ENCODE data around the gene SST. TPM values are rescaled to one million over a fixed set of nuclear protein-coding genes. Genes with fewer than 3 reads are reported as not detected.
"Not testable (repeated sequence)": the region's sequence is repeated elsewhere in the genome, so short reads cannot be mapped to it uniquely, and the experiment has no call there.

SST gene
- polyA plus RNA-seq, 6 donors from 2014 or later = not detected

- Mint-ChIP-seq H3K4me3 (no peak overlapping the region), H3K9me3 (peaks cover 0 to 7% (median 0%) of the 10 kb centered on the region in 7 donors), H3K36me3 (peaks cover 0 to 10% of the 10 kb centered on the region in 2 donors), H3K4me1 (no peaks in the 10 kb centered on the region), H3K27me3 (peaks cover 27 to 43% (median 28%) of the 10 kb centered on the region in 3 donors), H3K27ac (no peak overlapping the region)
- no peak for ATAC-seq (ENCODE audit: low read depth in 2 of 2)
- no peak for DNase-seq
Measured at GRCh38 chr3:187698499-187699399, 28.6 kb upstream of the SST start.

GRCh38 chr3:187696021-187696420, 25.8 kb upstream of the SST start:
- Mint-ChIP-seq H3K36me3 (peaks cover 0 to 10% of the 10 kb centered on the region in 2 donors), H3K9me3 (peaks cover 0 to 7% (median 0%) of the 10 kb centered on the region in 7 donors), H3K27ac (no peak overlapping the region), H3K4me1 (no peaks in the 10 kb centered on the region), H3K27me3 (peaks cover 42 to 45% (median 45%) of the 10 kb centered on the region in 3 donors), H3K4me3 (no peak overlapping the region)
- DNase-seq (no peak), ATAC-seq (ENCODE audit: low read depth in 2 of 2) (no peak)

GRCh38 chr3:187695449-187695848, 25.3 kb upstream of the SST start:
- H3K4me3 Mint-ChIP-seq = no peak overlapping the region
- H3K36me3 Mint-ChIP-seq = peaks cover 0 to 10% of the 10 kb centered on the region in 2 donors
- peaks cover 44 to 49% (median 45%) of the 10 kb centered on the region in 3 donors for H3K27me3 Mint-ChIP-seq
- ATAC-seq (ENCODE audit: low read depth in 2 of 2) = no peak
- no peak for DNase-seq
- H3K27ac Mint-ChIP-seq = peak overlapping the region in 1 of 6 donors; percentile 43
- H3K4me1 Mint-ChIP-seq = no peaks in the 10 kb centered on the region
- peaks cover 0 to 7% (median 0%) of the 10 kb centered on the region in 7 donors for H3K9me3 Mint-ChIP-seq

- Mint-ChIP-seq H3K36me3 (peaks cover 0 to 10% of the 10 kb centered on the region in 2 donors), H3K27me3 (peaks cover 44 to 49% (median 48%) of the 10 kb centered on the region in 3 donors), H3K4me3 (no peak overlapping the region), H3K27ac (no peak overlapping the region), H3K4me1 (no peaks in the 10 kb centered on the region), H3K9me3 (peaks cover 0 to 7% (median 0%) of the 10 kb centered on the region in 7 donors)
- ATAC-seq (ENCODE audit: low read depth in 2 of 2) (no peak), DNase-seq (no peak)
Measured at GRCh38 chr3:187694801-187695200, 24.6 kb upstream of the SST start.

GRCh38 chr3:187693431-187693830, 23.2 kb upstream of the SST start:
- ATAC-seq (ENCODE audit: low read depth in 2 of 2) = no peak
- no peak overlapping the region for H3K4me3 Mint-ChIP-seq
- H3K4me1 Mint-ChIP-seq = no peaks in the 10 kb centered on the region
- DNase-seq = no peak
- peaks cover 0 to 10% of the 10 kb centered on the region in 2 donors for H3K36me3 Mint-ChIP-seq
- H3K27me3 Mint-ChIP-seq = peaks cover 36 to 56% (median 53%) of the 10 kb centered on the region in 3 donors
- peaks cover 0 to 7% (median 0%) of the 10 kb centered on the region in 7 donors for H3K9me3 Mint-ChIP-seq
- H3K27ac Mint-ChIP-seq = no peak overlapping the region

GRCh38 chr3:187689984-187690383, 19.8 kb upstream of the SST start:
- no peaks in the 10 kb centered on the region for H3K4me1 Mint-ChIP-seq
- DNase-seq (no peak), ATAC-seq (ENCODE audit: low read depth in 2 of 2) (no peak)
- peaks cover 6 to 21% (median 15%) of the 10 kb centered on the region in 7 donors for H3K9me3 Mint-ChIP-seq
- H3K36me3 Mint-ChIP-seq = peaks cover 5 to 10% of the 10 kb centered on the region in 2 donors
- H3K4me3 Mint-ChIP-seq = no peak overlapping the region
- peaks cover 29 to 44% (median 38%) of the 10 kb centered on the region in 3 donors for H3K27me3 Mint-ChIP-seq
- H3K27ac Mint-ChIP-seq = no peak overlapping the region

- Mint-ChIP-seq H3K36me3 (peaks cover 0 to 5% of the 10 kb centered on the region in 2 donors), H3K27me3 (peaks cover 26 to 32% (median 27%) of the 10 kb centered on the region in 3 donors), H3K4me1 (no peaks in the 10 kb centered on the region), H3K27ac (no peak overlapping the region), H3K9me3 (peaks cover 4 to 27% (median 18%) of the 10 kb centered on the region in 7 donors), H3K4me3 (no peak overlapping the region)
- no peak for ATAC-seq (ENCODE audit: low read depth in 2 of 2)
- no peak for DNase-seq
Measured at GRCh38 chr3:187686621-187687273, 16.6 kb upstream of the SST start.

GRCh38 chr3:187685948-187686347, 15.8 kb upstream of the SST start:
- Mint-ChIP-seq H3K27me3 (peaks cover 20 to 28% (median 24%) of the 10 kb centered on the region in 3 donors), H3K27ac (no peak overlapping the region), H3K4me1 (no peaks in the 10 kb centered on the region), H3K4me3 (no peak overlapping the region), H3K9me3 (peaks cover 4 to 27% (median 18%) of the 10 kb centered on the region in 7 donors), H3K36me3 (peaks cover 0 to 5% of the 10 kb centered on the region in 2 donors)
- ATAC-seq (ENCODE audit: low read depth in 2 of 2) (no peak), DNase-seq (no peak)

GRCh38 chr3:187684880-187685279, 14.7 kb upstream of the SST start:
- no peaks in the 10 kb centered on the region for H3K4me1 Mint-ChIP-seq
- H3K4me3 Mint-ChIP-seq = no peak overlapping the region
- no peak overlapping the region for H3K27ac Mint-ChIP-seq
- H3K36me3 Mint-ChIP-seq = peaks cover 0 to 5% of the 10 kb centered on the region in 2 donors
- no peak for ATAC-seq (ENCODE audit: low read depth in 2 of 2)
- H3K27me3 Mint-ChIP-seq = peaks cover 14 to 36% (median 30%) of the 10 kb centered on the region in 3 donors
- H3K9me3 Mint-ChIP-seq = peaks cover 4 to 27% (median 18%) of the 10 kb centered on the region in 7 donors
- DNase-seq = no peak

- H3K27me3 Mint-ChIP-seq = peaks cover 14 to 37% (median 35%) of the 10 kb centered on the region in 3 donors
- H3K4me1 Mint-ChIP-seq = peaks cover 0 to 4% (median 3%) of the 10 kb centered on the region in 3 donors
- no peak overlapping the region for H3K4me3 Mint-ChIP-seq
- ATAC-seq (ENCODE audit: low read depth in 2 of 2) (no peak), DNase-seq (no peak)
- peaks cover 4 to 27% (median 18%) of the 10 kb centered on the region in 7 donors for H3K9me3 Mint-ChIP-seq
- H3K27ac Mint-ChIP-seq = no peak overlapping the region
- peaks cover 0 to 5% of the 10 kb centered on the region in 2 donors for H3K36me3 Mint-ChIP-seq
Measured at GRCh38 chr3:187684444-187684843, 14.2 kb upstream of the SST start.

GRCh38 chr3:187681756-187682155, 11.6 kb upstream of the SST start:
- ATAC-seq (ENCODE audit: low read depth in 2 of 2); H3K4me1 Mint-ChIP-seq; H3K4me3 Mint-ChIP-seq; H3K27ac Mint-ChIP-seq; H3K36me3 Mint-ChIP-seq; DNase-seq: not testable (repeated sequence)
- Mint-ChIP-seq H3K9me3 (peaks cover 4 to 23% (median 15%) of the 10 kb centered on the region in 7 donors), H3K27me3 (peaks cover 19 to 45% (median 38%) of the 10 kb centered on the region in 3 donors)

GRCh38 chr3:187679638-187680396, 9.6 kb upstream of the SST start:
- Mint-ChIP-seq H3K9me3 (peaks cover 0 to 4% (median 2%) of the 10 kb centered on the region in 7 donors), H3K36me3 (no peaks in the 10 kb centered on the region), H3K4me1 (peaks cover 0 to 6% (median 4%) of the 10 kb centered on the region in 3 donors), H3K27ac (peak overlapping the region in 1 of 6 donors; percentile 22), H3K27me3 (peaks cover 24 to 60% (median 38%) of the 10 kb centered on the region in 3 donors), H3K4me3 (no peak overlapping the region)
- DNase-seq (peak; percentile 46), ATAC-seq (ENCODE audit: low read depth in 2 of 2) (peak in 1 of 2 donors; percentile 49)

Measured in naive B cell (primary cell).